ENCODE measurements around the gene ZNF212. TPM values are rescaled to one million over a fixed set of nuclear protein-coding genes. Genes with fewer than 3 reads are reported as not detected.

The ZNF212 gene
- total RNA-seq, 4 donors from 2014 or later, result 19.8 to 24.9 (median 23.2) TPM

DNA sequence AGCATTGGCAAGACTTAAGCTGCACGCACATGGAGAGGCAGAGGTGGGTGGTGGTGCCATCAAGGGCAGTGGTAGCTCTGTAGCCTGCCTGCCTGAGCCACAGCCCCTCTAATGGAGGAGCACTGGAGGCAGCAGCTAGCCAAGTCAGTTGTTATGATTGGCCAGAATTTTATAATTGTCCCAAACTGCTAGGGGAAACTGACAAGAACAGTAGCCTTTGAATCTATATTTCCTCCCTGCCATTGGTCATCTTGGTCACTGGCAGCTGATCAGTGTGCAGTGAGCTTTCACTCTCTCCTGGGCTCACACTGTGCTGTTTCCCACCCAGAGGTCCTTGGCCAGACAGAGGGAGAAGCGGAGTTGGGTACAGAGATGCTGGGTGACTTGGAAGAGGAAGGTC is 12.9 kb downstream of the ZNF212 start:
- H3K36me3 ChIP-seq, result peaks cover 0 to 65% (median 0%) of the 10 kb centered on the region in 3 donors
- H3K4me1 ChIP-seq, result no peaks in the 10 kb centered on the region
- no peak overlapping the region for H3K27ac ChIP-seq
- H3K9me3 ChIP-seq, result no peaks in the 10 kb centered on the region
- no peak for DNase-seq
- no peaks in the 10 kb centered on the region for H3K27me3 ChIP-seq
- no peak for TF ChIP-seq POLR2A (IDR thresholded peaks at IDR 0.05)
- TF ChIP-seq, protein P1, sequence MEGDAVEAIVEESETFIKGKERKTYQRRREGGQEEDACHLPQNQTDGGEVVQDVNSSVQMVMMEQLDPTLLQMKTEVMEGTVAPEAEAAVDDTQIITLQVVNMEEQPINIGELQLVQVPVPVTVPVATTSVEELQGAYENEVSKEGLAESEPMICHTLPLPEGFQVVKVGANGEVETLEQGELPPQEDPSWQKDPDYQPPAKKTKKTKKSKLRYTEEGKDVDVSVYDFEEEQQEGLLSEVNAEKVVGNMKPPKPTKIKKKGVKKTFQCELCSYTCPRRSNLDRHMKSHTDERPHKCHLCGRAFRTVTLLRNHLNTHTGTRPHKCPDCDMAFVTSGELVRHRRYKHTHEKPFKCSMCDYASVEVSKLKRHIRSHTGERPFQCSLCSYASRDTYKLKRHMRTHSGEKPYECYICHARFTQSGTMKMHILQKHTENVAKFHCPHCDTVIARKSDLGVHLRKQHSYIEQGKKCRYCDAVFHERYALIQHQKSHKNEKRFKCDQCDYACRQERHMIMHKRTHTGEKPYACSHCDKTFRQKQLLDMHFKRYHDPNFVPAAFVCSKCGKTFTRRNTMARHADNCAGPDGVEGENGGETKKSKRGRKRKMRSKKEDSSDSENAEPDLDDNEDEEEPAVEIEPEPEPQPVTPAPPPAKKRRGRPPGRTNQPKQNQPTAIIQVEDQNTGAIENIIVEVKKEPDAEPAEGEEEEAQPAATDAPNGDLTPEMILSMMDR (IDR thresholded peaks at IDR 0.05), result no peak
- H3K4me3 ChIP-seq, result no peak overlapping the region

DNA sequence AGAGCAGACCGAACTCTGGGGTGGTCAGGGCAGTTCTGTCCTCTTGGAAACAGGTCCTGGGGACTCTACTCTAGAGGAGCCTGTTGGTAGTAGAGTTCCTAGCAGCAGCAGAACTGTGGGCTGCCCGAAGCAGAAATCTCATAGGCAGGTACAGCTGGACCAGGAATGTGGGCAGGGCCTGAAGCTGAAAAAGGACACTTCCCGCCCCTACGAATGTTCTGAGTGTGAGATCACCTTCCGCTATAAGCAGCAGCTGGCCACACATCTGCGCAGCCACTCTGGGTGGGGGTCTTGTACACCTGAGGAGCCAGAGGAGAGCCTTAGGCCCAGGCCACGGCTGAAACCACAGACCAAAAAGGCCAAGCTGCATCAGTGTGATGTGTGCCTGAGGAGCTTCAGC is 14.2 kb downstream of the ZNF212 start:
- TF ChIP-seq, protein P1 (IDR thresholded peaks at IDR 0.05), result no peak
- TF ChIP-seq POLR2A (IDR thresholded peaks at IDR 0.05), result no peak
- Histone ChIP-seq H3K27ac (no peak overlapping the region), H3K9me3 (no peaks in the 10 kb centered on the region), H3K36me3 (peaks cover 0 to 65% (median 0%) of the 10 kb centered on the region in 3 donors), H3K27me3 (no peaks in the 10 kb centered on the region), H3K4me3 (no peak overlapping the region), H3K4me1 (no peaks in the 10 kb centered on the region)
- no peak for DNase-seq

DNA sequence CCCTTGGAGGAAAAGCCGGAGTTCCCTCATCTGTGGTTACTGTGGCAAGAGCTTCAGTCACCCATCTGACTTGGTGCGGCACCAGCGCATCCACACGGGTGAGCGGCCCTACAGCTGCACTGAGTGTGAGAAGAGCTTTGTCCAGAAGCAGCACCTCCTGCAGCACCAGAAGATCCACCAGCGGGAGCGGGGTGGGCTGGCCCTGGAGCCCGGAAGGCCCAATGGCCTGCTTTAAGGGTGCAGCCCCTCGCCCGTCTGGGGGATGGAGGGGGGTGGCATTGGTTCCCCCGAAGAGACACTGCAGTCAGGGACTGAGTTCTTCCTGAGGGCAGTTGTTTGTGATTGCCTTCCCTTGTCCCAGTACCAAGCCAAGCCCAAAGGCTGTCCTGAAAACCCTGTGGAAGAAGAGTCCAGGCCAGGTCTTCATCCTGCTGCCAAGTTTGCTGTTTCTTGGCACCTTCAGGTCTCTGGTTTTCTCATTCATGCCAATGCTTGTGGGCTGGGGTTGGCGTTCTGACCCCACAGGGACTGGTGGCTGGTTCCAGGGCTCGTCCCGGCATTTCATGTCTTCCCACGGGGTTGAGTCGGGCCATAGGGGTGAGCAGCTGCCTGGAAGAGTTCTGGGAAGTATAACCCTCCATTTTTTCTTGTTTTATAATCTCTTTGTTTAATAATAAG is 14.9 kb downstream of the ZNF212 start:
- Histone ChIP-seq H3K36me3 (peaks cover 0 to 65% (median 0%) of the 10 kb centered on the region in 3 donors), H3K27me3 (no peaks in the 10 kb centered on the region), H3K4me3 (no peak overlapping the region), H3K27ac (no peak overlapping the region), H3K4me1 (no peaks in the 10 kb centered on the region), H3K9me3 (no peaks in the 10 kb centered on the region)
- peak in 1 of 3 donors; percentile 43 for DNase-seq
- TF ChIP-seq, protein P1 (IDR thresholded peaks at IDR 0.05), result no peak
- no peak for TF ChIP-seq POLR2A (IDR thresholded peaks at IDR 0.05)

DNA sequence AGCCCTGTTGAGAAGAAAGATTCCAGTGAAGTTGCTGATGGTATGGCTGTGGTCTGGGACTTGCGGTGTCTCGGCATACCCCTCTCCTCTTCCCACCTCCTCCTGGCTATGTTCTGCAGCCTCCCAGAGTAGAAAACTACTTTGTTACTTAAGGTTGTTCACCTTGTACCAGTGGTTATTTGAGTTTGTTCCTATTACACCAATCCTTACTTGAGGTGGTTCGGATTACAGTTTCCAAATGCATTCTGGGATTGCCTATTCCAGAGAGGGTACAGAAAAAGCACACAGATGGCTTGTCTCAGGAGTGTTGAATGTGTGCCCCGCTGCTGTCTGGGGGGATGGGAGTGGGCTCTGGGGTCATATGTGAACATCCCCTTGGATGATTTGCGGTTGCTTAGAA is 15.7 kb downstream of the ZNF212 start:
- Histone ChIP-seq H3K4me3 (no peak overlapping the region), H3K4me1 (no peaks in the 10 kb centered on the region), H3K27me3 (no peaks in the 10 kb centered on the region), H3K27ac (no peak overlapping the region), H3K9me3 (no peaks in the 10 kb centered on the region), H3K36me3 (peaks cover 0 to 62% (median 0%) of the 10 kb centered on the region in 3 donors)
- no peak for DNase-seq
- TF ChIP-seq, protein P1 (IDR thresholded peaks at IDR 0.05), result no peak
- no peak for TF ChIP-seq POLR2A (IDR thresholded peaks at IDR 0.05)

DNA sequence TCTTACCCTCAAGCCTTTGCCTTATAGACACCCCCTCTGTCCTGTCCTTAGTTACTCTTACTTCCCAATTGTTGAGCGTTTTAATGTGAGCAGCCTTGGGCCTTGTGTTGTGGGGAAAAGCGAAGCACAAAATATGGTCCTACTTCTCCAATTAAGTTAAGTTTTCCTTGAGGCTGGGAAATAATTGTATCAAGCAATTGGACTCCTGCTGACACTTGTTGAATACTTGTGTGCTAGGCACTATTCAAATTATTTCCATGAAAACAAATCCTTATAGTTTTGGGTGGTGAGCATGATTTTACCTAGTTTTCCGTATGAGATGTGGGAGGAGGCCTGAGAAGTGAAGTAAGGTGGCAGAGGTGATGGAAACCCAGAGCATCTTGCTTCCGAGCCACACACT is 17.1 kb downstream of the ZNF212 start:
- DNase-seq, result no peak
- H3K36me3 ChIP-seq, result peaks cover 0 to 48% (median 0%) of the 10 kb centered on the region in 3 donors
- no peaks in the 10 kb centered on the region for H3K9me3 ChIP-seq
- no peaks in the 10 kb centered on the region for H3K27me3 ChIP-seq
- H3K4me3 ChIP-seq, result no peak overlapping the region
- no peak overlapping the region for H3K27ac ChIP-seq
- peaks cover 0 to 3% (median under 1%) of the 10 kb centered on the region in 4 donors for H3K4me1 ChIP-seq
- TF ChIP-seq, protein P1 (IDR thresholded peaks at IDR 0.05), result no peak
- TF ChIP-seq POLR2A (IDR thresholded peaks at IDR 0.05), result no peak
